NCI-H226 (cell line): Measurements from ENCODE around the gene SLC22A12.

ENCODE experiments used
- DNase-seq: peaks from one replicate; pipeline ENCODE4 v3.0.0-alpha.2; 2015

SLC22A12 gene

DNA sequence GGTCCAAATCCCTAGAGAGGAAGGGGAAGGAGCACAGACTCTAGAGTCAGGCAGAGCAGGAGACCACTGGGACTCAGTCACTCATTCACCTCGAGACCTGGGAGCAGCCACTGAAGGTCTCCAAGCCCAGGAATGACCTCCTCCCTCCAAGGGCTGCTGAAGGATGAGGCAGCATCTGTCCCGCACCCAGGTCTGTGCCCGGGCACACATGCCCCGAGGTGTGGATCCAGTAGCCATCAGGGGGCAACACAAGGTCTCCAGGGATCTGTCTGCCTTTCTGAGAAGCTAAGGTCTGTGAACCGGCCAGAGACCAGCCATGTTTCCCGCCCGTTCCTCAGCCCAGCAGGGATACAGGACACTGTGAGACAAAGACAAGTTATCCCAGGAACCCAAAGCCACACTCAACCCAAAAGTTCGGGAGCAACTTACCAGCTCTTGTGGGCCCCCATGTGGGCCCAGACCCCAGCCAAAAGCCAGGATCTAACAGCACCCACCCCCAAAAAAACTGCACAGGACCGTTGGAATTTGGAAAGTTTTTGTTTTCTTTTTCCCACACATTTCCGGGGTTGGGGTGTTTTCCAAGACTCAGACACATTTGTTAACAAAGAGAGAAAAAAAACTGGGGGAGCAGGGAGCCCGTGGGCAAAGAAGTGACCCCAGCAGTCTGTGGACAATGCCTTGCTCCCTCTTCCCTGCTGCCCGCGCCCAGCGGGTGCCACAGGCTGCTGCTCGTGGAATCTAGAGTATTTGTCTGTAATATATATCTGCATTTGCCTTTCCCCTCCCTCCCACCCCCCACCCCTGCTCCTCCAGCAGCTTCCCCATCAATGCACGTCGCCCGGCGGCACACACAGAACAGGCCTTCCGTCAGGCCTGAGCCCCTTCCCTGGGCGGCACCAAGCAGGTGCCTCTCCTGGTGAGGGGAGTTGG lies 14.9 kb downstream of the SLC22A12 start:
- DNase-seq = no peak

DNA sequence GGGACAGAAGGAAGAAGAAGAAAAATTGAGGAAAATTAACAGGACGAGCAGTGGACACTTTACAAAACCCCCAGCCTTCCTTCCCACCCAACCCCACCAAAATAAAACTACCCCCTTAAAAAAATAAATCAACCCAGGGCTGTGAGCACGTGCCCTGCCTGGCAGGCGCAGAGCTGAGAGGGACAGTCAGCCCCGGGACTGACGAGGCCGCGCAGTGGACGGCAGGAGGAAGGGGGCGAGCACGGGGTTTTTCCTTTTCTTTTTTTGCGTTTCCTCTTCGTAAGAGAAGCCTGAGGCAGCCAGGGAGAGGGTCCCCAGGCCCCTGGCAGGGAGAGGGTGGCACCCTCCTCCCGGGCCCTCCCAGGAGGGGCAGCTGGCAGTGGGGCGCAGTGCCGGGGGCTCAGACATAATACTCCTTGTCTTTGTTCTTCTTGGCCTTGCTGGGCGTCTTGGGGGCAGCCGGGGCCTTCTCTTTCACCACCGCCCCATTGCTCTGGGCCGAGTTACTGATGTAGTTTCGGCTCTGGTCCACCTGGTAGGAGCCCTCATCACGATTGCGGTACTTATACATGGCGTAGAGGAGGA lies 15.9 kb downstream of the SLC22A12 start:
- no peak for DNase-seq

DNA sequence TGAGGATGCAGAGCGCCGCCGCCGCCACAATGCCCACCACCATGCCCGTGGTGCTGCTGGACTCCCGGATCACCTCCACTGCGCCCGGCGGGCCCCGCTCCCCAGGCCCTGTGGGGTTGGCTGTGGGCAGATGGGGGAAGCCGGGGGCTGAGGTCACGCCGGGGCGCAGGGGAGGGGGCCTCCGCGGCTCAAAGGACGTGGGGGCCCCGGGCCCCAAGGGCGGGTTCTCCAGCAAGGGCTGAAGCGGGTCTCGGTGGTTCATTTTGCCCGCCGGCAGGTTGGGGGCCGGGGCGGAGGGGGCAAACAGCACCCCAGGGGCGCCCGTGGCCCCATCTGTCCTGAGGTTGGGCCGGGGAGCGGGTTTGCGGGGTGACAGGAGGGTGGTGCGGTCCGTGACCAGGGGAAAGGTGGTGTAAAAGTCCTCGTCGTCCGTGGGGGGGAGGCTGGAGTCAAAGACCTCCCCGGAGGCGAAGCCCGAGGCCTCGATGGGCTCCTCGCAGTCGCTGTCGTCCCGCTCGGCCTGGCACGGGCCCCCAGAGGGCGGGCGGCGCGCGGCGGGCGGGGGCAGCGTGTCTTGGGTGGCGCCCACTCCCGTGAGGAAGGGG lies 16.5 kb downstream of the SLC22A12 start:
- no peak for DNase-seq

DNA sequence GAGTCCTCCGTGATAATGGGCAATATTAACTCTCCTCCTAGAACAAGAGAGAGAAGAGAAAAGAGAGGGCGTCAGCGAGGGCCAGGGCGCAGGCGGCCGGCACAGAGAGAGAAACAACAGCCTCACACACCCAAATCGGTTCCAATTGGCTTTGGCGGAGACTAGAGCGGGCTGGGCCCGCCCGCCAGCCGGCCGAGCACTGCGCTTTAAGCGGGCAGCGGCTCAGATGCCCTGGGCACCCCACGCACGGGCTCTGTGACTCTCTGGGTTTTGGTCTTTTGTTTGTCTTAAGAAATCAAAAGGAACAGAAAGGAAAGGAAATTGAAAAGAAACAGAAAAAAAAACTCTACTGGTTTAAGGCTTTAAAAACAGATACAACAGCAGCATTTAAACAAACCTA lies 17.0 kb downstream of the SLC22A12 start:
- DNase-seq = no peak

DNA sequence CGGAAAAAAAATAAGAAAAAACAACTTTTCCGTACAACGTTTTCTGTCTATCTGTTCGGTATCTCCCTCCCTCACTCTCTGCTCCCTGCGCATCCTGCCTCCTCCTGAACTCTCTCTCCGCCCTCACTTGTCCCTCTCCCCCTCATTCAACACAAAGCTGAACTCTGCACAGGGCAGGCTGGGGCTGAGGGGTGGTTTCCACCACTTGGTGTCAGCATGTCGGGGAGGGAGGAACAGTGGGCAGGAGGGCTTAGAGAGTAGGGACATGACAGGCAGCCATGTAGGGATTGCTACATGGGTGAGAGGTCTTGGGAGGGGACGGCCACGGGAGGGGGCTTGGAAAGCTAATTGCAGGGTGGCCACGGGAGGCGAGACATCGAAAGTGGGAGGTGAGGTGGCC lies 17.6 kb downstream of the SLC22A12 start:
- no peak for DNase-seq

DNA sequence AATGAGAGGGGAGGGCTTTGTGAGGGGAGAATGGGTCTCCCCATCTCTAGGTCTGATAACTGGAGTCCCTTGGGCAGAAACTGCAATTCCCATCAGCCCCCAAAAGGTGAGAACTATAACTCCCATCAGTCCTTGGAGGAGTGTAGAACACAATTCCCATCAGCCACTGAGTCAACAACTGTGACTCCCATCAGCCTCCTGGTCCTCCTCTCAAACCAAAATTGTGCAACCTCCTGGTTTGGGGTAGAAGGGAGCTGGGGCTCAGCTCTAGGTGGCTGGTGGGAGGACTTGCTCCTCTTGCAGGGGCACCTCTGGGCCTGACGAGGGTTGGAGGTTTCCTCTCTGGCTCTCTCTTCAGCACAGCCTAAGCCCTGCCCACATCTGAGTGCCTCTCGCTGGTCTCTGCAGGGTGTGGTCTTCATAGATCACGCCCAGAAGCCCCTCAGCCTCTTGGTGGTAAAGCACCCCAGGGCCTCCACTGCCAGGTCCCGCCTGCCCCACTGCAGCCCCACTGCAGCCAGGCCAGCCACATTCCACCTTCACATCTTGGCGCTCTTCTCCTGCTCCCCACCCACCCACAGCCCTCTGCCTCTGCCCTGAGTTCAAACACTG lies 18.5 kb downstream of the SLC22A12 start:
- no peak for DNase-seq

DNA sequence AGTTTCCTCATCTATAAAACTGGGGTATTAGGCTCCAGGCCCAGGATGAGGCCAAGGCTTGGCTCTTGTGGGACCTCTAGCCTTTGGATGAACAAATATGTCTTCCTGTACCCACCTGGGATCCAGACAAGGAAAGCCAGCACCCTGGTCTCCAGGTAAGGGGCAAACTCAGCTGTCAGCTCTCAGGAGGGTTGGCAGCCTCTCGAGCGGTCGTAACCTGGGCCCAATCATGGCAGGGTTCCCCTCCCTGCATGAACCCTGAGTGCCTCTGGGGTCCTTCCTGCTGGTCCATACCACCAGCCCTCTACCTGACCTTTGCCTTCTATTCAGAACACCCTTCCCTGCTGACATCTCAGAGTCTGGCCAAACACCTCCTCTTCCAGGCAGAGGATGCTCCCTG lies 19.6 kb downstream of the SLC22A12 start:
- DNase-seq = no peak

DNA sequence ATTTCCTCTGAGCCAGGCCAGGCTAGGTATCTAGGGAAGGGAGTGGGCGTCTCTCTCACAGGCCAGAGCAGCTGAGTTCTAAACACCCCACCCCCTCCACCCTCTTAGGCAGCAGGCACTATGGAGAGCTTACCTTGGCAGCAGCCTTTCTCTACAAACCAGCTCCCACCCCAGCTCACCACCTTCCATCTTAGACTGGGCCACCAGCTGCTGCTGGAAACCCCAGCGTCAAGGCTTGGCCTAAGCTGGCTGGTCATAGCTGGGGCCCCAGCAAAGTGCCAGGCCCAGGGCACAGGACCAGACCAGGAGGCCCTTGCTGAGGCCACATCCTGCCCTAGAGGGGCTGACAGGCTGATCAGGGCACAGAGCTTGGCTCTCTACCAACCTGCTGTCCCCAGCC lies 20.2 kb downstream of the SLC22A12 start:
- no peak for DNase-seq

DNA sequence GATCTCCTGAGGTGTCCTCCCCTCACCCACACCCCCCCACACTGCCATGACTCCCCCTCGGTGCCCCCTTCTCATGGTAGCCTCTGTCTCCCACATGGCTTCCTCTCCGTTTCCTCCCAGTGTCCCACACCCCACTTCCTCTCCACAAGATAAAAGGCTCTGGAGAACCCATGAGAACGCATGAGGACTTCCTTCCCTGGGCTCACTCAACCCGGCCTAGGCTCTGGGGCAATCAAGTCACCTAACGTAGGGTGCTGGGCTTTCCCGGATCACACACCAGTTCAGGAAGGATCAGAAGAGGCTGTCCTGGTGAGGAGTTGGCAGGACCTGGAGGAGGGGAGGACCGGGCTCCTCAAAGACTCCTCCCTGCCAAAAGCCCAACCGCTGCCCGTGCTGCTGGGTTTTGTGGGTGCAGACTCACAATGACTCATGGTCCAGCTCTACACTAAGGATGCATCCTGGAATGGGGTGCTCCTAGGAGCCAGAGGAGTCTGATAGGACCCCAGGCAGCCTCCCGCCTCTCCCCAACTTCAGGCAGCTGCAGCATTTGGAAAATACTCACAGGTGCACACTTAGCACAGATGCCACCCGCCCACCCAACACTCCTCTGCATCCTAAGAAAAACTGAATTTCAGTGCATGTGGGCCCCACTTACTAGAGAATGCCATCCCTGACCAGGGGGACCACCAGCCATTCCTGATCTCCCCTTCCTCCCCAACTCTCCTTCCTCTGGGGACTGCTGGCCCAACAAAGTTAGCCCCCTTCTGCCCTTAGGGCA lies 21.0 kb downstream of the SLC22A12 start:
- DNase-seq = peak; percentile 19

DNA sequence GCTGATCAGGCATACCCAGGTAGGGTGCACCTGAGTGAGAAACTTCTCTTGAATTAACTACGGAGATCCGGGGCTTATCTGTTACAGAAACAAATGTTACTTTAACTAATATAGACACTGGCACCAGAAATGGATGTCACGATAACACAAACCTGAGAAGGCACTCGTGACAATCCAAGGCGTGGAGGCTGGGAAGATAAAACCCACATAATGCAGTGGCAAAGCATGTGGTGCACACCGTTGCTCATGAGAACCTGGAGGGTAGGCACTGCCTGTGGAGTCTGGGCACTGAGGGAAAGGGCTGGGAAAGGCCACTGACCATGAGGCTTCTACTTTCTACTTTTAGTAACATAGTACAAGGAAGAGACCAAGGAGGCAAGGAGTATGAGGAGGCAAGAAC lies 22.6 kb downstream of the SLC22A12 start:
- DNase-seq = no peak

DNA sequence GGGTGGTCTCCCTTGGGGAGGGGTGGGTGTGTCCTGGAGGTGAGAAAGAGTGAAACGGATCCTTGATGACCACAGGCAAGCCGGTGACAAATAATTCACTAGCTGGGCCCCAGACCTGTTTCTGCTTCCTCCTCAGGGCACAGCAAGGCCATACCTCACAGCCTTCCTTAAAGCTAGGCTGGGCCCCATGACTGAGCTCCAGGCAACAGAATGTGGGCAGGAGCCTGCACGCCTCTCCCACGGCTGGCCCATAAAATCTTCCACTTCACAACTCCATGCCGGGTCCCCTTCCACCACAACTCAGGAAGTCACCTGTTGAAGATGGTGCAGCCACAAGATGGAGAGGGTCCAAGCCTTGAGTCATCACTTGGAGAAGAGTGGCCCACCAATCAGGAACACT lies 23.9 kb downstream of the SLC22A12 start:
- DNase-seq = no peak

DNA sequence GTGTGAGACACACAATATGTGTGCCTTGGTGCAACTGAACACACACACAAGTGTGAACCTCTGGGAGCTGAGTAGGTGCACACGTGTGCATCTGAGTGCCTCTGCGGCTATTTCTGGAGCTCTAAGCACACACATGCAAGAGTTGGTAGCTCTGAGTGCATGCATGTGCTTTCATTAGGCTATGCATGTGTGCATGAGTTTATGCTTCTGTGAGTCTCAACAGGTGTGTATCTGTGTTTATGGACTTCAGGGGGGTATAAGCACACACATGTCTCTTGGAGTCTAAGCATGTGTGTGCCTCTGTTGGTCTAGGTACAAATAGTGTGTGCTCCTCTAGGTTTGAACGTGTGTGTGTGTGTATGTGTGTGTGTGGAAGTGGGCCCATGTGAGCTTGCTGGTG lies 25.8 kb downstream of the SLC22A12 start:
- DNase-seq = no peak

DNA sequence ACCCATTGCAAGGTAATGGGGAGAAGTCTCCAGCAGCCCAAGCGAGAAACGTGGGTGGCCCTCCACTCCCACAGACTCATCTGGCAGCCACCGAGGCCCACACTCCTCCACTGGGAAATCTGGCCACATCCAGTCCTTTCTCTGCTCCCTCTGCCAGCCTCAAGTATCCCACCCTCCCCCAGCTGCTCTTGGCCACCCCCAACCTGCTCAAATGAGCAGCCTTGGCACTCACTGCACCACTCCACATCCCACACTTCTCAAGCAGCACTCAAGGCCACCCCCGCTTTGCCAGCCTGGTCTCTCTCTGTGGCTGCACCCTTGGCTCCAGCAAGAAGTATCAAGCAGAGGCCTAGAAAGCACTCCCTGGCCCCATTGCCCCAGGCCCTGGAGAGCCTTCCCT lies 28.2 kb downstream of the SLC22A12 start:
- DNase-seq = no peak

DNA sequence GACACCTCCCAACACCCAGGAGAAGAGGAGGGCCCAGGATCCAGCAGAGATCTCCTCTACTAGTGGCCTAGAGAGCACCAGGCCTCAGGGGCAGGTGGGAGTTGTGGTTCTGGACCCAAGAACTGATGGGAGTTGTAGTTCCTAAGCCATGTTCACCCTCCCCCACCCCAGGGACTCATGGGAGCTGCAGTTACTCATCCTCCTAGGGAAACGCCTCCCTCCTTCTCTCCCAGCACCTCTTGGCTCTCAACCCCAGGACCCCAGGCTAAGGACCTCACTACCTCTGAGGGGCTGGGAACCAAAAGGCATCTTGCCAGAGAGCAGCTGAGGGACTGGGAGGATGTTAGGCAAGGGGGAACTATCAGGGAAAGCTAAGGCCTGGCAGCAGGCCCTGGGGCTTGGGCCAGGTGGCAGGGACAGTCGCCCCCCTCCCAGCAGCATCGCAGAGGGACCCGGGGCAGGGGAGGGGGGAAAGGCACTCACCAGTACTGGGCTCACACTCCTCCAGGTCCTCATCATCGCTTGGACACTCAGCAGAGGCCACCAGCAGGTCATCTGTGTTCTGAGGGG lies 28.9 kb downstream of the SLC22A12 start:
- DNase-seq = peak; percentile 77

DNA sequence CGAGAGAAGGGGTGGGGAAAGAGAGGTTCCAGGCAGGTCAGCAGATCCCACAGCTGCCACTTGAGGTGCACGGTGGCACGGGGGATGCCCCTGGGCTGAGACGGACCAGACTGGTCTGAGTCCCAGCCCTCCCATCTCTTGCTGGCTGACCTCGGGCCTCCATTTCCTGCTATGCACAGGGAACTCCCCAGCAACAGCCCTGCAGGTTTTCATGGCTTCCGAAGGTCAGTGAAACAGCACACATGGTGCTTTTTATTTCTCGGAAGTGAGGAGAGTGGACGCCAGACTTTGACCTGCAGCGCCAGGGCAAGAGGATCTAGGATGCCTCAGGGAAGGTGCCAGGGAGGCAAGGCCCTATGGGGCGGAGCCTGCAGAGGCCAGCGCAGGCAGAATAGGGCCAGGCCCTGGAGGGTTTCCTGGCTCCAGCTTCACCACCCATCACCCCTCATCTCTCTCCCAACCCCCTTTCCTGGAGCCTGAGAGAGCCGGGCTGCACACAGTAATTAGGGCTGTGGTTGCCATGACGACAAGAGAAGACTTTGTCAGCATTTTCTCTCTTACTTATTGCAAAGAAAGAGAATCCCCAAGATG lies 29.5 kb downstream of the SLC22A12 start:
- DNase-seq = no peak

DNA sequence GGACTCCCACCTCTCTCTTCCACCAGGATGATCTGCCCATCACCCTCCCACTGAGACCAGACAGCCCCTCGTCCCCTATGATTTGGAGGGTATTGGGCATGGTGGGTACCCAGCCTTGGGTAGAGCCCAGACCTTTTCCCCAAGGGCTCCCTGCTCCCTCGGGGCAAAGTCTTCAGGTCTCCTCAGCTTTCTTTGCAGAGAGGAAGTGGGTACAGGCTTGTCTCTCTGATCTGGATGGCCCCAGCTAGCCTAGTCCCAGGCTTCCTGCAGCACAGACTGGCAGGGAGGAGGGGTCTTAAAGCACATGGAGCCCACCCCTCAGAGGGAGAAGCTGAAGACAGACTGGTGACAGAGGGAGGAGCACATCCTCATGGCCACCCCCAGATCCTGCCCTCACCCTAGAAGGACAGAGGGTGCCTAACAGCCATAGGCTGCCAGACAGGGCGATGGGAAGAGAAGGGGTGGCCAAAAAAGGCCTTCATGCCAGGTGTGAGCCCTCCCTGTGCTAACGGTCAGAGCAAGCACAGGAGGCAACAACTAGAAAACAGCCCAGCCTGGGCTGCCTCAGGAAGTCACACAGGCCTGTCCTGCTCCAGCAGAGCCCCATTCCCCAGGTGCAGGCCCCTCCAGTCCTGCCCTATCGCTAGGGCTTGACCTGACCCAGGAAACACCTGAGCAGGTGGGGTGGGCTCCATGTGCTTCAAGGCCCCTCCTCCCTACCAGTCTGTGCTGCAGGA lies 30.4 kb downstream of the SLC22A12 start:
- no peak for DNase-seq

DNA sequence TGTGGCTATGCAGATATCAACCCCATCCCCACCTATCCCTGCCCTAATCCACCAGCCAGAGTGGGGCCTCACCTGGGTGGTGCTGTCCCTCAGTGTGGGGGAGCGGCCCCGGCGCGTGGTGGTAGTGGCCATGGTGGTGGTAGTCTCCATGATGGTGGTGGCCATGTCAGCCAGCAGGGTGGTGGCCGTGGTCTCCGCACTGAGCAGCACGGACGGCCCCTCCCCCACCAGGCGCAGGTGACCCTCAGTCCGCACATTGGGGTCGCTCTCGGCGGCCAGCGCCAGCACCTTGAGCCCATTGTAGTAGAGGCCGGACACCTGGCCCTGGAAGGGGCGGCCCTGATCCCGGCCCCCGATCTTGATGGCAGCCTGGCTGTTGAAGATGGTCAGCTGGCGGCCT lies 31.7 kb downstream of the SLC22A12 start:
- DNase-seq = no peak

DNA sequence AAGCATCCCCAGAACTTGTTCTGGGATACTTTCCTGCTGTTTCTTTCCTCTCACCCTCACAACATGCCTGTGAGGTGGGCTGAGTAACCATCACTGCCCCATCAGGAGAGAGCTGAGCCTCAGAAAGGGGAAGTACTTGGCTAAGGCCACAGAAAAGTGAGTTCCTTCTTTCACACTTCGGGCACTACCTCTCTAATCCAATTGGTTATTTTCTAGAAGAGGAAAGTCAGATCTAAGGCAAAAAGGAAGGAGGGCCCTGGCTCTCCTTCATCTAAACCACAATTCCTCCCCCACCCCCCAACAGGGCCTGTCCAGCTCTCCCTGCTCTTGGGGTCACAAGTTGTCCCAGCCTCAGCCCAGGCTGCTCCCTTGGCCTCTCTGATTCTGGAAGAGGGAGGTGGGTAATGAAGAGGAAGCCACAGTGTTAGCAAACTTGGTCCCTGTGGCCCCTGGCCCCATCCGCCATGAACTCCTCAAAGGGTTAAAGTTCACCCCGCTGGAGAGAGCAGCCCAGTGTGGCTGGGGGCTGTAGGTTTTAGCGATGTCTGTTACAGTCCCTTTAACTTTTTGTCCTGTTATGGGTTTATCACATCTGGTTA lies 34.0 kb downstream of the SLC22A12 start:
- DNase-seq = no peak

DNA sequence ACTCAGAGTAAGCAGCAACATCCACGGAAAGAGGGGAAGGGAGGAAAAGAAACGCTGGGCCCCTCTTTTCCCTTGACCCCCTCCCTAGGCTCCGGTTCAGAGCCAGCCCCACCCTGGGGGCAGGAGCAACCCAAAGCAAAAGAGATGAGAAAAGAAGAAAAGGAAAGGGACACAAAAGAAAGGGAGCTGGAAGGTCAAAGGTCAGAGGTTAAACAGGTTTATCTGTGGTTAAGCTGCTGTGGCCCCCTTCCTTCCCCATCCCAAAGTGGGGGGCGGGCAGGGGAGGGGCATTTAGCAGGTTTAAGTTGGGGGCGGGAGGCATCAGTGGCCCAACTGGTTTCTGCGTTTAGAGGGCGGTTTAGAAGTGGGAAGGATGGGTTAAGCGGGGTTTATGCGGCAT lies 35.6 kb downstream of the SLC22A12 start:
- DNase-seq = no peak

DNA sequence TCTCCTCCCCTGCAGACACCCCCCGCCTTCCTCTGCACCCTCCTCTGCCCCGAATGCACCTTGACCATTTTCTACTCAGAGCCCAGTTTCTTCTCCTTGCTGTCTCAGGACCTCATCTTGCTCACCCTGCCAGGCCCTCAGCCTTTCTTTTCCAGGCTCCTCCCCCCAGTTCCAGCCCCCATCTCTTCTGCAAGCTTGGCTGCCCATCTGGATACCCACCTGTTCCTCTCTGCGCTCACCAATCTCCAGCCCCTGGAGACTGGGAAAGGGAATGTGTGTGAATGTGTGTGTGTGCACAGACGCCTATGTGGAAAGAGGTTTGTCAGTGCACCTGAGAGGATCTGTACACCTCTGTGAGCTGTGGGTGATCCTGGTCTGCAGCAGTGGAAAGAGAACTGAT lies 36.4 kb downstream of the SLC22A12 start:
- no peak for DNase-seq

DNA sequence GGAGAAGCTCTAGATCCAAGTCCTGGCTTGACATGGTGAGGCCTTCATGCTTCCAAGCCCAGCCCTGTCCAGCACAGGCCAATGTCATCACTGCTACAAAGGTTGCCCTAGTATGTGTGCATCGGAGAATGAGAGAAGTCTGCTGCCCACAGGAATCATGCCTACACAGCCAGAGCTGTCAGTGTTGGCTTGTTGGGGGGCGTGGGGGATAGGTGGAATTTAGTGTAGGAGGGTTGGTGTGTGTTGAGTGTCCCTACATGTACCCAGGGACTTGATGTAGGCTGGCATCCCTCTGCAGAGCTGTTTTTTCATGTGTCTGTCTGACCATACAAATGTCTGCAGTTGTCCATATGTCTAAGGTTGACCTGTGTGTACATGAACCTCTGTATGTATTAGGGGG lies 37.6 kb downstream of the SLC22A12 start:
- no peak for DNase-seq
